A549 (cell line): ENCODE measurements around the gene ATXN10. TPM values are rescaled to one million over a fixed set of nuclear protein-coding genes. Genes with fewer than 3 reads are reported as not detected.

Experiments
- ATAC-seq, 2 experiments: fragments of 200-7000 bp in 1 of 2; fragments of >200 bp in 1 of 2; cut with Nextera tagmentation in 1 of 2; cut with Tn5 transposase in 1 of 2; 3 replicates each; pipeline versions ENCODE4 v1.8.0 to v1.9.1; 2018 to 2020; ENCODE audit warnings: mild to moderate bottlenecking in 1 of 2, moderate library complexity in 1 of 2
- CTCF ChIA-PET: fragments of 300-600 bp; sonication (Branson Sonifier 250); formaldehyde crosslinking; extraction: SDS; loops from one replicate; lab custom pipeline; 2021; ENCODE audit warnings: antibody characterized with exemption, inconsistent platforms; lab: Yijun Ruan, JAX
- POLR2A ChIA-PET: fragments of 350-600 bp; formaldehyde crosslinking; extraction: SDS; loops from one replicate; lab custom pipeline; 2021; ENCODE audit warnings: antibody characterized with exemption, inconsistent platforms; lab: Yijun Ruan, JAX
- DNase-seq, 2 experiments: peaks; one replicate each; pipeline versions ENCODE4 v3.0.0 to v3.0.0-alpha.2; 2011 to 2016; ENCODE audit warnings: low read depth in 1 of 2, low spot score in 1 of 2
- FAIRE-seq: peaks from 2 replicates; lab custom pipeline; 2011; peaks lifted over from hg19 to GRCh38; lab: Jason Lieb, UNC
- H3K27ac ChIP-seq, 2 experiments: fragments of >200 bp; sonication (Bioruptor Twin); formaldehyde crosslinking; 3 replicates each; pipeline ENCODE4 v1.5.1; 2016 to 2017
- H3K4me1 ChIP-seq: fragments of >200 bp; sonication (Bioruptor Twin); formaldehyde crosslinking; 3 replicates; pipeline ENCODE4 v1.6.1; 2016
- H3K4me2 ChIP-seq: fragments of >200 bp; sonication (Bioruptor Twin); formaldehyde crosslinking; 3 replicates; pipeline ENCODE4 v1.6.1; 2016
- H3K4me3 ChIP-seq: fragments of >200 bp; sonication (Bioruptor Twin); formaldehyde crosslinking; 3 replicates; pipeline ENCODE4 v1.5.1; 2016
- H3K9me3 ChIP-seq: fragments of >200 bp; sonication (Bioruptor Twin); formaldehyde crosslinking; 3 replicates; pipeline ENCODE4 v1.6.1; 2016
- BHLHE40 ChIP-seq: IDR thresholded peaks from 2 replicates; pipeline ENCODE4 v1.6.1; 2012; ENCODE audit warnings: low read depth, low read length, inconsistent platforms
- CEBPB ChIP-seq, 2 experiments: fragments of >200 bp in 1 of 2; sonication (Bioruptor Twin) in 1 of 2; formaldehyde crosslinking in 1 of 2; IDR thresholded peaks; 2 replicates each; pipeline ENCODE4 v1.6.1; 2012 to 2016
- E2F6 ChIP-seq: IDR thresholded peaks from 2 replicates; pipeline ENCODE4 v1.6.1; 2012; ENCODE audit warnings: low read depth, borderline replicate concordance
- EHF ChIP-seq: fragments of 250-450 bp; sonication (Bioruptor Pico); IDR thresholded peaks from 2 replicates; pipeline ENCODE4 v1.5.0; 2020; ENCODE audit warnings: mild to moderate bottlenecking
- HOXA7 ChIP-seq: fragments of 250-450 bp; sonication (Bioruptor Pico); IDR thresholded peaks from 2 replicates; pipeline ENCODE4 v1.5.0; 2020; ENCODE audit warnings: mild to moderate bottlenecking, moderate library complexity
- HOXB13 ChIP-seq: fragments of 250-450 bp; sonication (Bioruptor Pico); IDR thresholded peaks from 2 replicates; pipeline ENCODE4 v1.5.0; 2020; ENCODE audit warnings: low read depth, mild to moderate bottlenecking, moderate library complexity
- HOXB5 ChIP-seq: fragments of 250-450 bp; sonication (Bioruptor Pico); IDR thresholded peaks from 2 replicates; pipeline ENCODE4 v1.5.0; 2020; ENCODE audit warnings: mild to moderate bottlenecking, moderate library complexity
- JUNB ChIP-seq: fragments of >200 bp; sonication (Bioruptor Twin); formaldehyde crosslinking; IDR thresholded peaks from 2 replicates; pipeline ENCODE4 v1.6.1; 2016
- MAFK ChIP-seq: fragments of 450-650 bp; IDR thresholded peaks from 2 replicates; pipeline ENCODE4 v1.6.1; 2014; ENCODE audit not compliant: partially characterized antibody
- MYC ChIP-seq: IDR thresholded peaks from 2 replicates; pipeline ENCODE4 v1.6.1; 2012; ENCODE audit warnings: mild to moderate bottlenecking, inconsistent platforms, low read length, improper control_type of control experiment, borderline replicate concordance
- PBX3 ChIP-seq: IDR thresholded peaks from 2 replicates; pipeline ENCODE4 v1.6.1; 2012
- RARB ChIP-seq: fragments of 250-450 bp; sonication (Bioruptor Pico); IDR thresholded peaks from 2 replicates; pipeline ENCODE4 v1.8.0; 2021; ENCODE audit warnings: mild to moderate bottlenecking, moderate library complexity
- RCOR1 ChIP-seq: fragments of 150-350 bp; IDR thresholded peaks from 2 replicates; pipeline ENCODE4 v1.6.1; 2014; ENCODE audit warnings: antibody characterized with exemption, low read length, low read depth
- RFX5 ChIP-seq: fragments of 450-650 bp; IDR thresholded peaks from 2 replicates; pipeline ENCODE4 v1.7.1; 2014; ENCODE audit warnings: antibody characterized with exemption, mild to moderate bottlenecking, moderate library complexity
- SMC3 ChIP-seq: fragments of >200 bp; sonication (Bioruptor Twin); formaldehyde crosslinking; IDR thresholded peaks from 3 replicates; pipeline ENCODE4 v1.6.1; 2018; ENCODE audit warnings: inconsistent platforms
- SREBF2 ChIP-seq: fragments of 450-650 bp; IDR thresholded peaks from 2 replicates; pipeline ENCODE4 v1.6.1; 2014; ENCODE audit warnings: mild to moderate bottlenecking, moderate library complexity
- TFCP2L1 ChIP-seq: fragments of 250-450 bp; sonication (Bioruptor Pico); IDR thresholded peaks from 2 replicates; pipeline ENCODE4 v1.5.0; 2021; ENCODE audit warnings: mild to moderate bottlenecking
- TP53 ChIP-seq: fragments of 250-450 bp; sonication (Bioruptor Pico); IDR thresholded peaks from 2 replicates; pipeline ENCODE4 v1.5.0; 2021; ENCODE audit warnings: mild to moderate bottlenecking, moderate library complexity
- WGBS: methylation state at CpG from one replicate; pipeline ENCODE4 v1.1.6; 2017; ENCODE audit errors: missing lambda C conversion rate; 5-methylcytosine and 5-hydroxymethylcytosine counted together
- polyA plus RNA-seq, 4 experiments: library from polyadenylated mRNA; depleted of rRNA in 3 of 4; stranded (reverse); fragments of >200 nt; fragmentation: RNase III in 1 of 4; extraction: RNeasy Plus Mini Kit Qiagen cat#74134 plus additional on column Dnase treatment in 1 of 4; gene quantifications; 2 replicates in 3 of 4; 3 replicates in 1 of 4; pipeline ENCODE4 v1.2.3, GENCODE V29; 2011 to 2017
- TF ChIP-seq, protein P1 (sequence below): fragments of >200 bp; sonication (Bioruptor Twin); formaldehyde crosslinking; IDR thresholded peaks from 3 replicates; pipeline ENCODE4 v1.5.1; 2016
- TF ChIP-seq, protein P2 (sequence below): fragments of 150-350 bp; IDR thresholded peaks from 2 replicates; pipeline ENCODE4 v1.6.1; 2014; ENCODE audit warnings: low read depth, mild to moderate bottlenecking, low read length
- TF ChIP-seq, protein P3 (sequence below): fragments of >200 bp; sonication (Bioruptor Twin); formaldehyde crosslinking; IDR thresholded peaks from 3 replicates; pipeline ENCODE4 v1.6.1; 2016
- TF ChIP-seq, protein P4 (sequence below): fragments of >200 bp; sonication (Bioruptor Twin); formaldehyde crosslinking; IDR thresholded peaks from 2 replicates; pipeline ENCODE4 v1.6.1; 2016
- TF ChIP-seq, protein P5 (sequence below): fragments of 450-650 bp; IDR thresholded peaks from 2 replicates; pipeline ENCODE4 v1.6.1; 2014; ENCODE audit warnings: antibody characterized with exemption
- TF ChIP-seq, protein P6 (sequence below): fragments of 250-450 bp; sonication (Bioruptor Pico); IDR thresholded peaks from 2 replicates; pipeline ENCODE4 v1.5.0; 2021; ENCODE audit warnings: mild to moderate bottlenecking, moderate library complexity, borderline replicate concordance

ATXN10 gene
- polyA plus RNA-seq, 2 of the 4 experiments (the other 2 are of a cell fraction): 126 to 281 TPM

- ATAC-seq (no peak), FAIRE-seq (no peak), DNase-seq (no peak)
- H3K4me3 ChIP-seq: no peak overlapping the region
- H3K9me3 ChIP-seq: no peaks in the 10 kb centered on the region
- ChIA-PET CTCF (interaction anchor here (0.9 kb wide), 1 partner anchor 179 kb away, joined by 3 read pairs; no protein-coding TSS in a partner anchor), POLR2A (no interaction called here)
- peaks cover 26% of the 10 kb centered on the region for H3K4me1 ChIP-seq
- TF ChIP-seq, protein P1, sequence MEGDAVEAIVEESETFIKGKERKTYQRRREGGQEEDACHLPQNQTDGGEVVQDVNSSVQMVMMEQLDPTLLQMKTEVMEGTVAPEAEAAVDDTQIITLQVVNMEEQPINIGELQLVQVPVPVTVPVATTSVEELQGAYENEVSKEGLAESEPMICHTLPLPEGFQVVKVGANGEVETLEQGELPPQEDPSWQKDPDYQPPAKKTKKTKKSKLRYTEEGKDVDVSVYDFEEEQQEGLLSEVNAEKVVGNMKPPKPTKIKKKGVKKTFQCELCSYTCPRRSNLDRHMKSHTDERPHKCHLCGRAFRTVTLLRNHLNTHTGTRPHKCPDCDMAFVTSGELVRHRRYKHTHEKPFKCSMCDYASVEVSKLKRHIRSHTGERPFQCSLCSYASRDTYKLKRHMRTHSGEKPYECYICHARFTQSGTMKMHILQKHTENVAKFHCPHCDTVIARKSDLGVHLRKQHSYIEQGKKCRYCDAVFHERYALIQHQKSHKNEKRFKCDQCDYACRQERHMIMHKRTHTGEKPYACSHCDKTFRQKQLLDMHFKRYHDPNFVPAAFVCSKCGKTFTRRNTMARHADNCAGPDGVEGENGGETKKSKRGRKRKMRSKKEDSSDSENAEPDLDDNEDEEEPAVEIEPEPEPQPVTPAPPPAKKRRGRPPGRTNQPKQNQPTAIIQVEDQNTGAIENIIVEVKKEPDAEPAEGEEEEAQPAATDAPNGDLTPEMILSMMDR: no peak
- no peak for TF ChIP-seq PBX3
- no peak for TF ChIP-seq CEBPB (IDR thresholded peaks at IDR 0.05)
- TF ChIP-seq RFX5: no peak
- TF ChIP-seq SREBF2: no peak
- WGBS: 100% methylated on average over 1 of the region's 1 CpG
- peak overlapping the region; percentile 19; the same call in 1 of the 3 replicates for H3K4me2 ChIP-seq
- peak overlapping the region in 1 of 2 experiments; percentile 64; a peak in 2 of 6 replicates for H3K27ac ChIP-seq
Observed at GRCh38 chr22:45756558-45756957, 84.9 kb downstream of the ATXN10 start.

GRCh38 chr22:45757068-45757467 lies 85.4 kb downstream of the ATXN10 start:
- ChIA-PET POLR2A (no interaction called here), CTCF (no interaction called here)
- H3K4me1 ChIP-seq: peaks cover 31% of the 10 kb centered on the region
- WGBS: 83% methylated on average over 14 of the region's 14 CpGs
- DNase-seq: no peak
- H3K9me3 ChIP-seq: no peaks in the 10 kb centered on the region
- TF ChIP-seq MAFK (no peak), BHLHE40 (no peak), E2F6 (no peak), HOXB13 (CRISPR knock-in tag) (no peak), TFCP2L1 (CRISPR knock-in tag) (no peak), MYC (no peak), RARB (CRISPR knock-in tag) (no peak), RCOR1 (no peak), EHF (CRISPR knock-in tag) (no peak)
- TF ChIP-seq, protein P2, sequence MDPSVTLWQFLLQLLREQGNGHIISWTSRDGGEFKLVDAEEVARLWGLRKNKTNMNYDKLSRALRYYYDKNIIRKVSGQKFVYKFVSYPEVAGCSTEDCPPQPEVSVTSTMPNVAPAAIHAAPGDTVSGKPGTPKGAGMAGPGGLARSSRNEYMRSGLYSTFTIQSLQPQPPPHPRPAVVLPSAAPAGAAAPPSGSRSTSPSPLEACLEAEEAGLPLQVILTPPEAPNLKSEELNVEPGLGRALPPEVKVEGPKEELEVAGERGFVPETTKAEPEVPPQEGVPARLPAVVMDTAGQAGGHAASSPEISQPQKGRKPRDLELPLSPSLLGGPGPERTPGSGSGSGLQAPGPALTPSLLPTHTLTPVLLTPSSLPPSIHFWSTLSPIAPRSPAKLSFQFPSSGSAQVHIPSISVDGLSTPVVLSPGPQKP: no peak
- no peak overlapping the region for H3K4me3 ChIP-seq
- no peak for FAIRE-seq
- peak in 1 of 2 experiments; percentile 12; a peak in 1 of 6 replicates for ATAC-seq
- peak overlapping the region in 1 of 2 experiments; percentile 64; a peak in 2 of 6 replicates for H3K27ac ChIP-seq
- H3K4me2 ChIP-seq: no peak overlapping the region

DNA sequence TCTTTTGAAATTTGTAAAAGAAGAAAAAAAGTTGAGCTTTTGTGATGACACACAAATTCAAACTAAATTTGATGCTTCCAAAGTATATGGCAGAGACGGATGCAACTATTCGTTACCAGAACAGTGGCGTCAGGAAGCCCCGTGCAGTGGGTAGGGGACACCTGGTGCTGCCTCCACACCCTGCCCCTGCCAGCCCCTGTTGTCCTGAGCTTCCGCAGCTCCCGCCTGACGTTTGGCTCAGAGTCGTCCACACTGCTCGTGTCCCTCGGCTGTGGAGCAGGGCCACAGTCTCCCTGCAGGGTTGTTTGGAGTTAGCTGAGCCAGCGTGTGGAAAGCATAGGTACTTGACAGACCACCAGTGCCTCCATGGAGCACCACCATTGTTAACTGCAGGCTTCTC lies 86.3 kb downstream of the ATXN10 start:
- CTCF ChIA-PET: interaction anchor here (0.8 to 1.5 kb wide), 3 partner anchors 8 to 113 kb away, joined by 3 to 6 read pairs (median 3); no protein-coding TSS in a partner anchor
- no peak for DNase-seq
- FAIRE-seq: no peak
- POLR2A ChIA-PET: no interaction called here
- Histone ChIP-seq H3K9me3 (no peaks in the 10 kb centered on the region), H3K4me2 (no peak overlapping the region), H3K4me3 (no peak overlapping the region), H3K4me1 (peaks cover 40% of the 10 kb centered on the region), H3K27ac (no peak overlapping the region)
- ATAC-seq: no peak
- TF ChIP-seq, protein P3, sequence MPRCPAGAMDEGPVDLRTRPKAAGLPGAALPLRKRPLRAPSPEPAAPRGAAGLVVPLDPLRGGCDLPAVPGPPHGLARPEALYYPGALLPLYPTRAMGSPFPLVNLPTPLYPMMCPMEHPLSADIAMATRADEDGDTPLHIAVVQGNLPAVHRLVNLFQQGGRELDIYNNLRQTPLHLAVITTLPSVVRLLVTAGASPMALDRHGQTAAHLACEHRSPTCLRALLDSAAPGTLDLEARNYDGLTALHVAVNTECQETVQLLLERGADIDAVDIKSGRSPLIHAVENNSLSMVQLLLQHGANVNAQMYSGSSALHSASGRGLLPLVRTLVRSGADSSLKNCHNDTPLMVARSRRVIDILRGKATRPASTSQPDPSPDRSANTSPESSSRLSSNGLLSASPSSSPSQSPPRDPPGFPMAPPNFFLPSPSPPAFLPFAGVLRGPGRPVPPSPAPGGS: no peak
- TF ChIP-seq, protein P4, sequence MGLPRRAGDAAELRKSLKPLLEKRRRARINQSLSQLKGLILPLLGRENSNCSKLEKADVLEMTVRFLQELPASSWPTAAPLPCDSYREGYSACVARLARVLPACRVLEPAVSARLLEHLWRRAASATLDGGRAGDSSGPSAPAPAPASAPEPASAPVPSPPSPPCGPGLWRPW: no peak
- TF ChIP-seq HOXB5 (no peak), SMC3 (no peak), TP53 (no peak), PBX3 (no peak), HOXA7 (CRISPR knock-in tag) (no peak), JUNB (no peak)
- TF ChIP-seq, protein P5, sequence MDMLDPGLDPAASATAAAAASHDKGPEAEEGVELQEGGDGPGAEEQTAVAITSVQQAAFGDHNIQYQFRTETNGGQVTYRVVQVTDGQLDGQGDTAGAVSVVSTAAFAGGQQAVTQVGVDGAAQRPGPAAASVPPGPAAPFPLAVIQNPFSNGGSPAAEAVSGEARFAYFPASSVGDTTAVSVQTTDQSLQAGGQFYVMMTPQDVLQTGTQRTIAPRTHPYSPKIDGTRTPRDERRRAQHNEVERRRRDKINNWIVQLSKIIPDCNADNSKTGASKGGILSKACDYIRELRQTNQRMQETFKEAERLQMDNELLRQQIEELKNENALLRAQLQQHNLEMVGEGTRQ: no peak
- TF ChIP-seq, protein P6, sequence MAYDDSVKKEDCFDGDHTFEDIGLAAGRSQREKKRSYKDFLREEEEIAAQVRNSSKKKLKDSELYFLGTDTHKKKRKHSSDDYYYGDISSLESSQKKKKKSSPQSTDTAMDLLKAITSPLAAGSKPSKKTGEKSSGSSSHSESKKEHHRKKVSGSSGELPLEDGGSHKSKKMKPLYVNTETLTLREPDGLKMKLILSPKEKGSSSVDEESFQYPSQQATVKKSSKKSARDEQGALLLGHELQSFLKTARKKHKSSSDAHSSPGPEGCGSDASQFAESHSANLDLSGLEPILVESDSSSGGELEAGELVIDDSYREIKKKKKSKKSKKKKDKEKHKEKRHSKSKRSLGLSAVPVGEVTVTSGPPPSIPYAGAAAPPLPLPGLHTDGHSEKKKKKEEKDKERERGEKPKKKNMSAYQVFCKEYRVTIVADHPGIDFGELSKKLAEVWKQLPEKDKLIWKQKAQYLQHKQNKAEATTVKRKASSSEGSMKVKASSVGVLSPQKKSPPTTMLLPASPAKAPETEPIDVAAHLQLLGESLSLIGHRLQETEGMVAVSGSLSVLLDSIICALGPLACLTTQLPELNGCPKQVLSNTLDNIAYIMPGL (CRISPR knock-in tag): no peak
- 87% methylated on average over 7 of the region's 11 CpGs for WGBS
